Measurements from ENCODE around the gene L2HGDH.

- TF ChIP-seq CHD4 (IDR thresholded peaks at IDR 0.05) (no peak), POLR2AphosphoS5 (IDR thresholded peaks at IDR 0.05; ENCODE audit: low read length) (no peak), ZZZ3 (IDR thresholded peaks at IDR 0.05; ENCODE audit: control insufficient read depth, insufficient read length, low read depth) (no peak)
Observed at GRCh38 chr14:50301914-50302313, 10.1 kb downstream of the L2HGDH start.
